GM12801 (cell line): Measurements from ENCODE around the gene SIM2.

Source experiments
- TF ChIP-seq, protein P1 (sequence below): IDR thresholded peaks from one replicate; pipeline ENCODE4 v1.5.1; 2011; ENCODE audit warnings: control low read depth; ENCODE audit not compliant: insufficient read length; ENCODE audit errors: extremely low read depth

SIM2 gene

DNA sequence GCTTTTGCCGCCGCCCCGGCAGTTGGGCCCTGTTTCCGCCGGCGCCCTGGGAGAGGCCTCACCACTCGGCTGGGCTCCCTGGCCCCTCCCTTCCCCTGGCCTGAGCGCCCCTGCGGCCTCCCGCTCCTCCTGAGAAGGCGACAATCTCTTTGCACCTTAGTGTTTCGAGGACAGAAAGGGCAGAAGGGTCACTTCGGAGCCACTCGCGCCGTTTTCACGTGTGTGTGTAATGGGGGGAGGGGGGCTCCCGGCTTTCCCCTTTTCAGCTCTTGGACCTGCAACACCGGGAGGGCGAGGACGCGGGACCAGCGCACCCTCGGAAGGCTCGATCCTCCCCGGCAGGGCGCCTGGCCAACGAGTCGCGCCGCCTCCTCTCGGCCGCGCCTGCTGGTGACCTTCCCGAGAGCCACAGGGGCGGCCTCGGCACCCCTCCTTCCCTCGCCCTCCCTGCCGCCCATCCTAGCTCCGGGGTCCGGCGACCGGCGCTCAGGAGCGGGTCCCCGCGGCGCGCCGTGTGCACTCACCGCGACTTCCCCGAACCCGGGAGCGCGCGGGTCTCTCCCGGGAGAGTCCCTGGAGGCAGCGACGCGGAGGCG, 432 bp upstream of the SIM2 start:
- TF ChIP-seq, protein P1, sequence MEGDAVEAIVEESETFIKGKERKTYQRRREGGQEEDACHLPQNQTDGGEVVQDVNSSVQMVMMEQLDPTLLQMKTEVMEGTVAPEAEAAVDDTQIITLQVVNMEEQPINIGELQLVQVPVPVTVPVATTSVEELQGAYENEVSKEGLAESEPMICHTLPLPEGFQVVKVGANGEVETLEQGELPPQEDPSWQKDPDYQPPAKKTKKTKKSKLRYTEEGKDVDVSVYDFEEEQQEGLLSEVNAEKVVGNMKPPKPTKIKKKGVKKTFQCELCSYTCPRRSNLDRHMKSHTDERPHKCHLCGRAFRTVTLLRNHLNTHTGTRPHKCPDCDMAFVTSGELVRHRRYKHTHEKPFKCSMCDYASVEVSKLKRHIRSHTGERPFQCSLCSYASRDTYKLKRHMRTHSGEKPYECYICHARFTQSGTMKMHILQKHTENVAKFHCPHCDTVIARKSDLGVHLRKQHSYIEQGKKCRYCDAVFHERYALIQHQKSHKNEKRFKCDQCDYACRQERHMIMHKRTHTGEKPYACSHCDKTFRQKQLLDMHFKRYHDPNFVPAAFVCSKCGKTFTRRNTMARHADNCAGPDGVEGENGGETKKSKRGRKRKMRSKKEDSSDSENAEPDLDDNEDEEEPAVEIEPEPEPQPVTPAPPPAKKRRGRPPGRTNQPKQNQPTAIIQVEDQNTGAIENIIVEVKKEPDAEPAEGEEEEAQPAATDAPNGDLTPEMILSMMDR: no peak

DNA sequence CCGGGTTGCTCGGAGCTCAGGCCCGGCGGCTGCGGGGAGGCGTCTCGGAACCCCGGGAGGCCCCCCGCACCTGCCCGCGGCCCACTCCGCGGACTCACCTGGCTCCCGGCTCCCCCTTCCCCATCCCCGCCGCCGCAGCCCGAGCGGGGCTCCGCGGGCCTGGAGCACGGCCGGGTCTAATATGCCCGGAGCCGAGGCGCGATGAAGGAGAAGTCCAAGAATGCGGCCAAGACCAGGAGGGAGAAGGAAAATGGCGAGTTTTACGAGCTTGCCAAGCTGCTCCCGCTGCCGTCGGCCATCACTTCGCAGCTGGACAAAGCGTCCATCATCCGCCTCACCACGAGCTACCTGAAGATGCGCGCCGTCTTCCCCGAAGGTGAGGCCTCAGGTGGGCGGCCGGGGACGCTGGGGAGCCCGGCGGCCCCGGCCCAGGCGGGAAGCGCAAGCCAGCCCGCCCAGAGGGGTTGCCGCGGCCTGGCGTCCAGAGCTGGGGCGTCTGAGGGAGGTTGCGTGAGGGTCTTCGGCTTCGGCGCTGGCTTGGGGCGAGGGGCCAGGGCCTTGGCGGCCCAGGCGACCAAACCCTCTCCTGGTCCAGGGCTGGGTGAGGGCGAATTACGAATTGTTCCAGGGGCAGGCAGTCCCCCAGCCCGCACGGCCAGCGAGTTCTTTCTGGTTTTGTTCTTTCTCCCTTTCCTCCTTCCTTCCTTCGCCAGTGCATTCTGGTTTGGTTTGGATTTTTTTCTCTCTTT, 805 bp downstream of the SIM2 start:
- TF ChIP-seq, protein P1: no peak

- TF ChIP-seq, protein P1: no peak
These were observed 1.5 kb downstream of the SIM2 start for GRCh38 chr21:36700295-36700970.

GRCh38 chr21:36700971-36701755, 2.2 kb downstream of the SIM2 start:
- TF ChIP-seq, protein P1: no peak

- TF ChIP-seq, protein P1: no peak
These were observed 3.1 kb downstream of the SIM2 start for GRCh38 chr21:36701756-36702621.

DNA sequence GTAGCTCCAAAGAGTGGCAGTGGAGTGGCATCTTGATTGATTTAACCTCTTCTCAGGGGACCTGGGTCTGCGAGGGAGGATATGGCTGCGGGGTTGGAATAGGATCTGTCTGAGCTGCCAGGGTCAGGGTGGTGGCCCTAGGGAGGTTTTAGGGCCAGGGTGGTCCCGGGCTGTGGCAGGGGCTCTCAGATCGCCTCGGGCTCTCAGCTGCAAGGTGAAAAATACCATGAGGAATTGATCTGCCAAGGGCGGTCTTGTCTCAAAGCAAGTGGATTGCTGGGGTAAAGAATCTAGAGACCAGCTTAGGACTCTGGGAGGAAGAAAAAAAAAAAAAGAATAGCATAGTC, 3.7 kb downstream of the SIM2 start:
- TF ChIP-seq, protein P1: no peak
